ENCODE results near the gene SSBP4.

Gene SSBP4

GRCh38 chr19:18408053-18408476 lies 11.1 kb upstream of the SSBP4 start:
- Histone ChIP-seq H3K79me2 (no peaks in the 10 kb centered on the region), H2AFZ (peak overlapping the region; percentile 50), H3K27ac (no peak overlapping the region), H3K4me3 (ENCODE audit: low read depth, low read length) (no peak overlapping the region), H3K4me2 (ENCODE audit: low read length) (no peak overlapping the region), H3K9me3 (ENCODE audit: control insufficient read depth, low read length) (no peaks in the 10 kb centered on the region), H3K27me3 (ENCODE audit: control insufficient read depth, insufficient read depth, low read length) (no peaks in the 10 kb centered on the region), H3K4me1 (peaks cover 3% of the 10 kb centered on the region), H3K36me3 (ENCODE audit: control insufficient read depth, insufficient read depth, low read length) (no peaks in the 10 kb centered on the region), H3K9ac (no peak overlapping the region)
- TF ChIP-seq CTCF (IDR thresholded peaks at IDR 0.05) = peak; percentile 47

GRCh38 chr19:18412610-18413239 lies 6.5 kb upstream of the SSBP4 start:
- Histone ChIP-seq H3K27me3 (ENCODE audit: control insufficient read depth, insufficient read depth, low read length) (no peaks in the 10 kb centered on the region), H2AFZ (no peak overlapping the region), H3K4me2 (ENCODE audit: low read length) (no peak overlapping the region), H3K79me2 (no peaks in the 10 kb centered on the region), H3K4me1 (peaks cover 12% of the 10 kb centered on the region), H3K9me3 (ENCODE audit: control insufficient read depth, low read length) (no peaks in the 10 kb centered on the region), H3K27ac (no peak overlapping the region), H3K36me3 (ENCODE audit: control insufficient read depth, insufficient read depth, low read length) (no peaks in the 10 kb centered on the region), H3K4me3 (ENCODE audit: low read depth, low read length) (no peak overlapping the region), H3K9ac (no peak overlapping the region)
- no peak for TF ChIP-seq CTCF (IDR thresholded peaks at IDR 0.05)

GRCh38 chr19:18414504-18415177 lies 4.6 kb upstream of the SSBP4 start:
- Histone ChIP-seq H3K27me3 (ENCODE audit: control insufficient read depth, insufficient read depth, low read length) (no peaks in the 10 kb centered on the region), H2AFZ (peak overlapping the region; percentile 7), H3K4me1 (peaks cover 20% of the 10 kb centered on the region), H3K9me3 (ENCODE audit: control insufficient read depth, low read length) (no peaks in the 10 kb centered on the region), H3K36me3 (ENCODE audit: control insufficient read depth, insufficient read depth, low read length) (no peaks in the 10 kb centered on the region), H3K79me2 (no peaks in the 10 kb centered on the region), H3K27ac (peak overlapping the region; percentile 88), H3K4me3 (ENCODE audit: low read depth, low read length) (no peak overlapping the region), H3K4me2 (ENCODE audit: low read length) (no peak overlapping the region), H3K9ac (no peak overlapping the region)
- no peak for TF ChIP-seq CTCF (IDR thresholded peaks at IDR 0.05)

GRCh38 chr19:18415178-18415867 lies 3.9 kb upstream of the SSBP4 start:
- no peak overlapping the region for H3K4me3 ChIP-seq (ENCODE audit: low read depth, low read length)
- H3K36me3 ChIP-seq (ENCODE audit: control insufficient read depth, insufficient read depth, low read length) = no peaks in the 10 kb centered on the region
- no peak overlapping the region for H3K4me2 ChIP-seq (ENCODE audit: low read length)
- no peak overlapping the region for H2AFZ ChIP-seq
- H3K9me3 ChIP-seq (ENCODE audit: control insufficient read depth, low read length) = no peaks in the 10 kb centered on the region
- H3K9ac ChIP-seq = no peak overlapping the region
- peaks cover 20% of the 10 kb centered on the region for H3K4me1 ChIP-seq
- H3K79me2 ChIP-seq = no peaks in the 10 kb centered on the region
- no peaks in the 10 kb centered on the region for H3K27me3 ChIP-seq (ENCODE audit: control insufficient read depth, insufficient read depth, low read length)
- H3K27ac ChIP-seq = peak overlapping the region; percentile 88
- no peak for TF ChIP-seq CTCF (IDR thresholded peaks at IDR 0.05)

All from parathyroid adenoma (tissue), 2 donors.